Measurements from ENCODE around the gene ANK2. TPM values are rescaled to one million over a fixed set of nuclear protein-coding genes. Genes with fewer than 3 reads are reported as not detected.

Gene ANK2
- total and polyA plus RNA-seq, 2 experiments from 2014 or later: 10.9 to 25.9 TPM

- Histone ChIP-seq H3K9me2 (ENCODE audit: insufficient read depth) (no peaks in the 10 kb centered on the region), H2AFZ (no peak overlapping the region), H3K4me2 (ENCODE audit: unreplicated experiment) (no peak overlapping the region), H3K4me3 (no peak overlapping the region), H3F3A (ENCODE audit: insufficient read depth) (peaks cover 16% of the 10 kb centered on the region), H3K79me2 (ENCODE audit: insufficient read depth) (no peaks in the 10 kb centered on the region), H3K27me3 (replicated peaks; ENCODE audit: insufficient read depth) (no peaks in the 10 kb centered on the region), H3K9me3 (ENCODE audit: low read depth) (no peaks in the 10 kb centered on the region), H3K4me1 (ENCODE audit: insufficient read depth) (peaks cover 13% of the 10 kb centered on the region), H3K9ac (no peak overlapping the region), H4K20me1 (ENCODE audit: insufficient read depth) (no peaks in the 10 kb centered on the region), H3K36me3 (ENCODE audit: low read depth) (no peaks in the 10 kb centered on the region), H3K27ac (no peak overlapping the region)
- no peak for TF ChIP-seq EZH2 (IDR thresholded peaks at IDR 0.05; ENCODE audit: insufficient read depth, poor library complexity, severe bottlenecking)
- no peak for TF ChIP-seq EZH2phosphoT487 (IDR thresholded peaks at IDR 0.05; ENCODE audit: insufficient read depth, low read depth)
- in situ Hi-C loops (cut with MboI): loop anchor here (10.0 kb wide), 1 partner anchor 976 kb away; no protein-coding TSS in a partner anchor
- 42 to 48% methylated on average over 4 of the region's 4 CpGs for WGBS, 2 experiments (ENCODE audit: low coverage in 1 of 2, low lambda C conversion rate in 2 of 2, missing lambda C conversion rate in 2 of 2)
- DNase-seq: no peak
Observed at GRCh38 chr4:113409181-113409580, 359.7 kb downstream of the ANK2 start.

GRCh38 chr4:113410686-113411085 lies 361.2 kb downstream of the ANK2 start:
- TF ChIP-seq EZH2phosphoT487 (IDR thresholded peaks at IDR 0.05; ENCODE audit: insufficient read depth, low read depth) (no peak), EZH2 (IDR thresholded peaks at IDR 0.05; ENCODE audit: insufficient read depth, poor library complexity, severe bottlenecking) (no peak)
- H3K9me2 ChIP-seq (ENCODE audit: insufficient read depth): no peaks in the 10 kb centered on the region
- H3K27ac ChIP-seq: no peak overlapping the region
- H3K9me3 ChIP-seq (ENCODE audit: low read depth): no peaks in the 10 kb centered on the region
- no peak overlapping the region for H3K4me3 ChIP-seq
- H4K20me1 ChIP-seq (ENCODE audit: insufficient read depth): no peaks in the 10 kb centered on the region
- in situ Hi-C loops (cut with MboI): no loop called here
- DNase-seq: no peak
- H3K79me2 ChIP-seq (ENCODE audit: insufficient read depth): no peaks in the 10 kb centered on the region
- H3F3A ChIP-seq (ENCODE audit: insufficient read depth): peaks cover 16% of the 10 kb centered on the region
- H3K27me3 ChIP-seq (replicated peaks; ENCODE audit: insufficient read depth): no peaks in the 10 kb centered on the region
- H3K4me1 ChIP-seq (ENCODE audit: insufficient read depth): peaks cover 13% of the 10 kb centered on the region
- no peak overlapping the region for H2AFZ ChIP-seq
- H3K4me2 ChIP-seq (ENCODE audit: unreplicated experiment): no peak overlapping the region
- H3K9ac ChIP-seq: no peak overlapping the region
- H3K36me3 ChIP-seq (ENCODE audit: low read depth): no peaks in the 10 kb centered on the region

- no peak overlapping the region for H3K9ac ChIP-seq
- peaks cover 13% of the 10 kb centered on the region for H3K4me1 ChIP-seq (ENCODE audit: insufficient read depth)
- no peak overlapping the region for H3K4me2 ChIP-seq (ENCODE audit: unreplicated experiment)
- peaks cover 16% of the 10 kb centered on the region for H3F3A ChIP-seq (ENCODE audit: insufficient read depth)
- TF ChIP-seq EZH2phosphoT487 (IDR thresholded peaks at IDR 0.05; ENCODE audit: insufficient read depth, low read depth): no peak
- TF ChIP-seq EZH2 (IDR thresholded peaks at IDR 0.05; ENCODE audit: insufficient read depth, poor library complexity, severe bottlenecking): no peak
- H3K79me2 ChIP-seq (ENCODE audit: insufficient read depth): no peaks in the 10 kb centered on the region
- H3K4me3 ChIP-seq: no peak overlapping the region
- no peaks in the 10 kb centered on the region for H3K36me3 ChIP-seq (ENCODE audit: low read depth)
- no peak overlapping the region for H3K27ac ChIP-seq
- in situ Hi-C loops (cut with MboI): no loop called here
- H3K27me3 ChIP-seq (replicated peaks; ENCODE audit: insufficient read depth): no peaks in the 10 kb centered on the region
- WGBS, 2 experiments (ENCODE audit: low coverage in 1 of 2, low lambda C conversion rate in 2 of 2, missing lambda C conversion rate in 2 of 2): 27 to 35% methylated on average over 4 of the region's 4 CpGs
- H3K9me2 ChIP-seq (ENCODE audit: insufficient read depth): no peaks in the 10 kb centered on the region
- H3K9me3 ChIP-seq (ENCODE audit: low read depth): no peaks in the 10 kb centered on the region
- no peaks in the 10 kb centered on the region for H4K20me1 ChIP-seq (ENCODE audit: insufficient read depth)
- H2AFZ ChIP-seq: no peak overlapping the region
- DNase-seq: peak; percentile 87
Observed at GRCh38 chr4:113411496-113411938, 362.1 kb downstream of the ANK2 start.

DNA sequence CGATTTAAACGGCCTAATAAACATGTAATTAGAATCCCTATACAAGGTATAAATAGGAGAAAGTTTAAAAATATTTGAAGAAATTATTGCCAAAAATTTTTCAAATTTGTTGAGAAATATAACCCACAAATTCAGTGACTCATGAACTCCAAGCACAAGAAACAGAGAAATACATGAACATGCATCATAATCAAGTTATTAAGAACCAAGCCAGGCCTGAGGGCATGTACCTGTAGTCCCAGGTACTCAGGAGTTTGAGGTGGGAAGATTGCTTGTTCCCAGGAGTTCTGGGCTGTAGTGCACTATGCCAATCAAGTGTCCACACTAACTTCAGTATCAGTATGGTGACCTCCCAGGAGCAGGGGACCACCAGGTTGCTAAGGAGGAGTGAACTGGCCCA lies 370.2 kb downstream of the ANK2 start:
- in situ Hi-C loops (cut with MboI): no loop called here
- H3K27ac ChIP-seq: no peak overlapping the region
- whole genome bisulfite sequencing, 2 experiments (ENCODE audit: low coverage in 1 of 2, low lambda C conversion rate in 2 of 2, missing lambda C conversion rate in 2 of 2): 89 to 91% methylated on average over 2 of the region's 2 CpGs

GRCh38 chr4:113420938-113421337 lies 371.5 kb downstream of the ANK2 start:
- Histone ChIP-seq H3F3A (ENCODE audit: insufficient read depth) (no peaks in the 10 kb centered on the region), H3K9me2 (ENCODE audit: insufficient read depth) (no peaks in the 10 kb centered on the region), H3K4me1 (ENCODE audit: insufficient read depth) (no peaks in the 10 kb centered on the region), H3K4me2 (ENCODE audit: unreplicated experiment) (no peak overlapping the region), H3K4me3 (no peak overlapping the region), H3K36me3 (ENCODE audit: low read depth) (no peaks in the 10 kb centered on the region), H2AFZ (no peak overlapping the region), H3K9me3 (ENCODE audit: low read depth) (no peaks in the 10 kb centered on the region), H4K20me1 (ENCODE audit: insufficient read depth) (no peaks in the 10 kb centered on the region), H3K27ac (no peak overlapping the region), H3K79me2 (ENCODE audit: insufficient read depth) (no peaks in the 10 kb centered on the region), H3K9ac (no peak overlapping the region), H3K27me3 (replicated peaks; ENCODE audit: insufficient read depth) (no peaks in the 10 kb centered on the region)
- in situ Hi-C loops (cut with MboI): no loop called here
- DNase-seq: no peak
- no peak for TF ChIP-seq EZH2phosphoT487 (IDR thresholded peaks at IDR 0.05; ENCODE audit: insufficient read depth, low read depth)
- no peak for TF ChIP-seq EZH2 (IDR thresholded peaks at IDR 0.05; ENCODE audit: insufficient read depth, poor library complexity, severe bottlenecking)

More for the DNA sequence above, 370.2 kb downstream of the ANK2 start:
- no peak overlapping the region for H3K9ac ChIP-seq
- H3K27me3 ChIP-seq (replicated peaks; ENCODE audit: insufficient read depth): no peaks in the 10 kb centered on the region
- no peaks in the 10 kb centered on the region for H4K20me1 ChIP-seq (ENCODE audit: insufficient read depth)
- H3K4me2 ChIP-seq (ENCODE audit: unreplicated experiment): no peak overlapping the region
- no peak overlapping the region for H3K4me3 ChIP-seq
- H3K4me1 ChIP-seq (ENCODE audit: insufficient read depth): no peaks in the 10 kb centered on the region
- peak; percentile 15 for DNase-seq
- no peaks in the 10 kb centered on the region for H3K36me3 ChIP-seq (ENCODE audit: low read depth)
- H2AFZ ChIP-seq: no peak overlapping the region
- no peaks in the 10 kb centered on the region for H3K79me2 ChIP-seq (ENCODE audit: insufficient read depth)
- TF ChIP-seq EZH2 (IDR thresholded peaks at IDR 0.05; ENCODE audit: insufficient read depth, poor library complexity, severe bottlenecking) (no peak), EZH2phosphoT487 (IDR thresholded peaks at IDR 0.05; ENCODE audit: insufficient read depth, low read depth) (no peak)
- H3K9me2 ChIP-seq (ENCODE audit: insufficient read depth): no peaks in the 10 kb centered on the region
- no peaks in the 10 kb centered on the region for H3K9me3 ChIP-seq (ENCODE audit: low read depth)
- H3F3A ChIP-seq (ENCODE audit: insufficient read depth): no peaks in the 10 kb centered on the region

All from GM23248 (cell line).